ENCODE results near the gene TMEM266.

GRCh38 chr15:76162036-76162398 lies 102.2 kb downstream of the TMEM266 start:
- TF ChIP-seq ZFP30 (CRISPR knock-in tag; IDR thresholded peaks at IDR 0.05) (no peak), PATZ1 (CRISPR knock-in tag; IDR thresholded peaks at IDR 0.05; ENCODE audit: borderline replicate concordance) (no peak), ZNF565 (CRISPR knock-in tag; conservative IDR thresholded peaks at IDR 0.05; ENCODE audit: low read depth) (no peak), BACH2 (CRISPR knock-in tag; IDR thresholded peaks at IDR 0.05; ENCODE audit: borderline replicate concordance) (no peak), TSHZ2 (CRISPR knock-in tag; IDR thresholded peaks at IDR 0.05) (no peak), ZFP3 (CRISPR knock-in tag; IDR thresholded peaks at IDR 0.05) (no peak), ARNTL (CRISPR knock-in tag; IDR thresholded peaks at IDR 0.05; ENCODE audit: borderline replicate concordance, low read depth) (no peak), RARB (CRISPR knock-in tag; IDR thresholded peaks at IDR 0.05) (no peak)
